ENCODE measurements around the gene KCNQ1.
A peak's percentile ranks its signal among the peaks of the same experiment; 100 is the strongest.

KCNQ1 gene

GRCh38 chr11:2435288-2436012 lies 9.4 kb upstream of the KCNQ1 start:
- H3K27me3 ChIP-seq (replicated peaks in 2 of 5; ENCODE audit: control insufficient read depth in 4 of 5, insufficient read depth in 5 of 5, low read length in 4 of 5): no peaks in the 10 kb centered on the region
- H3K36me3 ChIP-seq (ENCODE audit: control insufficient read depth in 4 of 4, insufficient read depth in 4 of 4, low read length in 3 of 4): no peaks in the 10 kb centered on the region
- H3K4me1 ChIP-seq (ENCODE audit: control extremely low read depth in 1 of 4, control insufficient read depth in 4 of 4, insufficient read depth in 4 of 4, low read length in 3 of 4): peaks cover 0 to 2% (median 0%) of the 10 kb centered on the region in 4 experiments
- no peak overlapping the region for H3K27ac ChIP-seq (ENCODE audit: insufficient read depth in 1 of 2, low read depth in 1 of 2, low read length in 2 of 2, poor library complexity in 1 of 2, severe bottlenecking in 2 of 2)
- WGBS (ENCODE audit: insufficient coverage): 97% methylated on average over 12 of the region's 12 CpGs
- DNase-seq: no peak
- ChIA-PET POLR2A (no interaction called here), CTCF (no interaction called here)
- no peak overlapping the region for H3K4me3 ChIP-seq (ENCODE audit: control insufficient read depth in 1 of 7, extremely low read depth in 1 of 7, insufficient read depth in 4 of 7, low read depth in 2 of 7, low read length in 6 of 7)
- peaks cover 0 to 1% (median 0%) of the 10 kb centered on the region in 5 experiments for H3K9me3 ChIP-seq (ENCODE audit: control extremely low read depth in 1 of 5, control insufficient read depth in 4 of 5, insufficient read depth in 2 of 5, low read depth in 1 of 5, low read length in 4 of 5)

GRCh38 chr11:2436013-2436520 lies 8.7 kb upstream of the KCNQ1 start:
- POLR2A ChIA-PET: no interaction called here
- H3K36me3 ChIP-seq (ENCODE audit: control insufficient read depth in 4 of 4, insufficient read depth in 4 of 4, low read length in 3 of 4): no peaks in the 10 kb centered on the region
- CTCF ChIA-PET: interaction anchor here (0.9 to 1.5 kb wide), 2 partner anchors 13 to 95 kb away, joined by 3 to 5 read pairs; no protein-coding TSS in a partner anchor
- no peak overlapping the region for H3K27ac ChIP-seq (ENCODE audit: insufficient read depth in 1 of 2, low read depth in 1 of 2, low read length in 2 of 2, poor library complexity in 1 of 2, severe bottlenecking in 2 of 2)
- H3K27me3 ChIP-seq (replicated peaks in 2 of 5; ENCODE audit: control insufficient read depth in 4 of 5, insufficient read depth in 5 of 5, low read length in 4 of 5): no peaks in the 10 kb centered on the region
- peaks cover 0 to 8% (median 3%) of the 10 kb centered on the region in 4 experiments for H3K4me1 ChIP-seq (ENCODE audit: control extremely low read depth in 1 of 4, control insufficient read depth in 4 of 4, insufficient read depth in 4 of 4, low read length in 3 of 4)
- 90% methylated on average over 6 of the region's 10 CpGs for WGBS (ENCODE audit: insufficient coverage)
- no peak for DNase-seq
- peaks cover 0 to 1% (median 0%) of the 10 kb centered on the region in 5 experiments for H3K9me3 ChIP-seq (ENCODE audit: control extremely low read depth in 1 of 5, control insufficient read depth in 4 of 5, insufficient read depth in 2 of 5, low read depth in 1 of 5, low read length in 4 of 5)
- no peak overlapping the region for H3K4me3 ChIP-seq (ENCODE audit: control insufficient read depth in 1 of 7, extremely low read depth in 1 of 7, insufficient read depth in 4 of 7, low read depth in 2 of 7, low read length in 6 of 7)

- Histone ChIP-seq H3K27ac (ENCODE audit: insufficient read depth in 1 of 2, low read depth in 1 of 2, low read length in 2 of 2, poor library complexity in 1 of 2, severe bottlenecking in 2 of 2) (no peak overlapping the region), H3K36me3 (ENCODE audit: control insufficient read depth in 4 of 4, insufficient read depth in 4 of 4, low read length in 3 of 4) (no peaks in the 10 kb centered on the region), H3K4me3 (ENCODE audit: control insufficient read depth in 1 of 7, extremely low read depth in 1 of 7, insufficient read depth in 4 of 7, low read depth in 2 of 7, low read length in 6 of 7) (no peak overlapping the region), H3K4me1 (ENCODE audit: control extremely low read depth in 1 of 4, control insufficient read depth in 4 of 4, insufficient read depth in 4 of 4, low read length in 3 of 4) (peaks cover 0 to 10% (median 3%) of the 10 kb centered on the region in 4 experiments), H3K27me3 (replicated peaks in 2 of 5; ENCODE audit: control insufficient read depth in 4 of 5, insufficient read depth in 5 of 5, low read length in 4 of 5) (no peaks in the 10 kb centered on the region), H3K9me3 (ENCODE audit: control extremely low read depth in 1 of 5, control insufficient read depth in 4 of 5, insufficient read depth in 2 of 5, low read depth in 1 of 5, low read length in 4 of 5) (peaks cover 0 to 1% (median 0%) of the 10 kb centered on the region in 5 experiments)
- CTCF ChIA-PET: interaction anchor here (0.9 to 1.5 kb wide), 3 partner anchors 9 to 94 kb away, joined by 3 to 5 read pairs (median 5); no protein-coding TSS in a partner anchor
- DNase-seq: no peak
- POLR2A ChIA-PET: no interaction called here
- 92% methylated on average over 9 of the region's 13 CpGs for WGBS (ENCODE audit: insufficient coverage)
Observed at GRCh38 chr11:2436521-2437031, 8.2 kb upstream of the KCNQ1 start.

- DNase-seq: no peak
- ChIA-PET CTCF (interaction anchor here (1.1 to 1.5 kb wide), 3 partner anchors 10 to 96 kb away, joined by 3 to 5 read pairs (median 5); no protein-coding TSS in a partner anchor), POLR2A (no interaction called here)
- Histone ChIP-seq H3K36me3 (ENCODE audit: control insufficient read depth in 4 of 4, insufficient read depth in 4 of 4, low read length in 3 of 4) (no peaks in the 10 kb centered on the region), H3K9me3 (ENCODE audit: control extremely low read depth in 1 of 5, control insufficient read depth in 4 of 5, insufficient read depth in 2 of 5, low read depth in 1 of 5, low read length in 4 of 5) (peaks cover 0 to 1% (median 0%) of the 10 kb centered on the region in 5 experiments), H3K4me3 (ENCODE audit: control insufficient read depth in 1 of 7, extremely low read depth in 1 of 7, insufficient read depth in 4 of 7, low read depth in 2 of 7, low read length in 6 of 7) (no peak overlapping the region), H3K27ac (ENCODE audit: insufficient read depth in 1 of 2, low read depth in 1 of 2, low read length in 2 of 2, poor library complexity in 1 of 2, severe bottlenecking in 2 of 2) (no peak overlapping the region), H3K4me1 (ENCODE audit: control extremely low read depth in 1 of 4, control insufficient read depth in 4 of 4, insufficient read depth in 4 of 4, low read length in 3 of 4) (peaks cover 0 to 10% (median 3%) of the 10 kb centered on the region in 4 experiments), H3K27me3 (replicated peaks in 2 of 5; ENCODE audit: control insufficient read depth in 4 of 5, insufficient read depth in 5 of 5, low read length in 4 of 5) (peaks cover 0 to under 1% (median 0%) of the 10 kb centered on the region in 5 experiments)
- WGBS (ENCODE audit: insufficient coverage): 100% methylated on average over 2 of the region's 4 CpGs
Observed at GRCh38 chr11:2437516-2437915, 7.3 kb upstream of the KCNQ1 start.

- DNase-seq: no peak
- no peak overlapping the region for H3K4me3 ChIP-seq (ENCODE audit: control insufficient read depth in 1 of 7, extremely low read depth in 1 of 7, insufficient read depth in 4 of 7, low read depth in 2 of 7, low read length in 6 of 7)
- no peaks in the 10 kb centered on the region for H3K36me3 ChIP-seq (ENCODE audit: control insufficient read depth in 4 of 4, insufficient read depth in 4 of 4, low read length in 3 of 4)
- ChIA-PET POLR2A (no interaction called here), CTCF (interaction anchor here (1.5 to 2.0 kb wide), 4 partner anchors 12 to 91 kb away, joined by 4 to 11 read pairs (median 5); no protein-coding TSS in a partner anchor)
- peaks cover 0 to 5% (median 0%) of the 10 kb centered on the region in 5 experiments for H3K9me3 ChIP-seq (ENCODE audit: control extremely low read depth in 1 of 5, control insufficient read depth in 4 of 5, insufficient read depth in 2 of 5, low read depth in 1 of 5, low read length in 4 of 5)
- peaks cover 0 to 14% (median 9%) of the 10 kb centered on the region in 4 experiments for H3K4me1 ChIP-seq (ENCODE audit: control extremely low read depth in 1 of 4, control insufficient read depth in 4 of 4, insufficient read depth in 4 of 4, low read length in 3 of 4)
- no CpG with 5 or more reads among the region's 3 CpGs for WGBS (ENCODE audit: insufficient coverage)
- no peak overlapping the region for H3K27ac ChIP-seq (ENCODE audit: insufficient read depth in 1 of 2, low read depth in 1 of 2, low read length in 2 of 2, poor library complexity in 1 of 2, severe bottlenecking in 2 of 2)
- H3K27me3 ChIP-seq (replicated peaks in 2 of 5; ENCODE audit: control insufficient read depth in 4 of 5, insufficient read depth in 5 of 5, low read length in 4 of 5): peaks cover 0 to 17% (median 6%) of the 10 kb centered on the region in 5 experiments
Observed at GRCh38 chr11:2439820-2440219, 5.0 kb upstream of the KCNQ1 start.

- H3K27ac ChIP-seq (ENCODE audit: insufficient read depth in 1 of 2, low read depth in 1 of 2, low read length in 2 of 2, poor library complexity in 1 of 2, severe bottlenecking in 2 of 2): no peak overlapping the region
- peak in 1 of 3 donors; percentile 36 for DNase-seq
- no peak overlapping the region for H3K4me3 ChIP-seq (ENCODE audit: control insufficient read depth in 1 of 7, extremely low read depth in 1 of 7, insufficient read depth in 4 of 7, low read depth in 2 of 7, low read length in 6 of 7)
- ChIA-PET CTCF (interaction anchor here (0.7 to 2.3 kb wide), 5 partner anchors 13 to 448 kb away, joined by 3 to 12 read pairs (median 4); no protein-coding TSS in a partner anchor), POLR2A (no interaction called here)
- peaks cover 0 to 20% (median 16%) of the 10 kb centered on the region in 4 experiments for H3K4me1 ChIP-seq (ENCODE audit: control extremely low read depth in 1 of 4, control insufficient read depth in 4 of 4, insufficient read depth in 4 of 4, low read length in 3 of 4)
- 56% methylated on average over 4 of the region's 8 CpGs for WGBS (ENCODE audit: insufficient coverage)
- H3K27me3 ChIP-seq (replicated peaks in 2 of 5; ENCODE audit: control insufficient read depth in 4 of 5, insufficient read depth in 5 of 5, low read length in 4 of 5): peaks cover 0 to 24% (median 6%) of the 10 kb centered on the region in 5 experiments
- H3K36me3 ChIP-seq (ENCODE audit: control insufficient read depth in 4 of 4, insufficient read depth in 4 of 4, low read length in 3 of 4): no peaks in the 10 kb centered on the region
- peaks cover 0 to 5% (median 0%) of the 10 kb centered on the region in 5 experiments for H3K9me3 ChIP-seq (ENCODE audit: control extremely low read depth in 1 of 5, control insufficient read depth in 4 of 5, insufficient read depth in 2 of 5, low read depth in 1 of 5, low read length in 4 of 5)
Observed at GRCh38 chr11:2440646-2441045, 4.2 kb upstream of the KCNQ1 start.

All from common myeloid progenitor, CD34-positive (primary cell).